ENCODE results near the gene MGAM2. TPM values are rescaled to one million over a fixed set of nuclear protein-coding genes. Genes with fewer than 3 reads are reported as not detected.

Gene MGAM2
- total and polyA plus RNA-seq, 8 donors: 0.03 to 4.6 (median 0.17) TPM

DNA sequence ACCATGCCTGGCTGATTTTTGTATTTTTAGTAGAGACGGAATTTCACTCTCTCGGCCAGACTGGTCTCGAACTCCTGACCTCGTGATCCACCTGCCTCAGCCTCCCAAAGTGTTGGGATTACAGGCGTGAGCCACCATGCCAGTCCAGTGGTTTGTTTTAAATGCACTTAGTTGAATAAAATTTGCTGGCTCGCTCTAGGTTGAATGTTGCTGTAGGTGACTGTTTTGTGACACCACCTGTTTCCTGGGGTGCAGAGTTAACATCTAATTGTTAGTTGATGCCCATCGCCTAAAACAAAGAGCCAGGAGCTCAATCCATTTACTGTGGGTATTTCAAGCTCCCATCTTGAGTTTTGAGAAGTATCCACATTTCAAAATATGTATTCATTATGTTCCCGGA lies 31.2 kb downstream of the MGAM2 start:
- ATAC-seq (no peak), DNase-seq (no peak)
- Histone ChIP-seq H3K36me3 (no peaks in the 10 kb centered on the region), H3K27ac (no peak overlapping the region), H3K4me1 (no peaks in the 10 kb centered on the region), H3K27me3 (no peaks in the 10 kb centered on the region), H3K4me3 (no peak overlapping the region), H3K9me3 (no peaks in the 10 kb centered on the region)
- TF ChIP-seq, protein P1, sequence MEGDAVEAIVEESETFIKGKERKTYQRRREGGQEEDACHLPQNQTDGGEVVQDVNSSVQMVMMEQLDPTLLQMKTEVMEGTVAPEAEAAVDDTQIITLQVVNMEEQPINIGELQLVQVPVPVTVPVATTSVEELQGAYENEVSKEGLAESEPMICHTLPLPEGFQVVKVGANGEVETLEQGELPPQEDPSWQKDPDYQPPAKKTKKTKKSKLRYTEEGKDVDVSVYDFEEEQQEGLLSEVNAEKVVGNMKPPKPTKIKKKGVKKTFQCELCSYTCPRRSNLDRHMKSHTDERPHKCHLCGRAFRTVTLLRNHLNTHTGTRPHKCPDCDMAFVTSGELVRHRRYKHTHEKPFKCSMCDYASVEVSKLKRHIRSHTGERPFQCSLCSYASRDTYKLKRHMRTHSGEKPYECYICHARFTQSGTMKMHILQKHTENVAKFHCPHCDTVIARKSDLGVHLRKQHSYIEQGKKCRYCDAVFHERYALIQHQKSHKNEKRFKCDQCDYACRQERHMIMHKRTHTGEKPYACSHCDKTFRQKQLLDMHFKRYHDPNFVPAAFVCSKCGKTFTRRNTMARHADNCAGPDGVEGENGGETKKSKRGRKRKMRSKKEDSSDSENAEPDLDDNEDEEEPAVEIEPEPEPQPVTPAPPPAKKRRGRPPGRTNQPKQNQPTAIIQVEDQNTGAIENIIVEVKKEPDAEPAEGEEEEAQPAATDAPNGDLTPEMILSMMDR (IDR thresholded peaks at IDR 0.05): no peak
- intact Hi-C loops (cut with DNase I): no loop called here

- H3K9me3 ChIP-seq: no peaks in the 10 kb centered on the region
- TF ChIP-seq, protein P1 (IDR thresholded peaks at IDR 0.05): no peak
- DNase-seq: no peak
- no peak overlapping the region for H3K27ac ChIP-seq
- H3K36me3 ChIP-seq: no peaks in the 10 kb centered on the region
- H3K4me1 ChIP-seq: no peaks in the 10 kb centered on the region
- intact Hi-C loops (cut with DNase I): no loop called here
- no peaks in the 10 kb centered on the region for H3K27me3 ChIP-seq
- no peak for ATAC-seq
- no peak overlapping the region for H3K4me3 ChIP-seq
Observed at GRCh38 chr7:142146124-142146523, 34.6 kb downstream of the MGAM2 start.

GRCh38 chr7:142150356-142150755 lies 38.8 kb downstream of the MGAM2 start:
- Histone ChIP-seq H3K9me3 (no peaks in the 10 kb centered on the region), H3K27me3 (no peaks in the 10 kb centered on the region), H3K36me3 (no peaks in the 10 kb centered on the region), H3K27ac (no peak overlapping the region), H3K4me3 (no peak overlapping the region), H3K4me1 (no peaks in the 10 kb centered on the region)
- no peak for ATAC-seq
- TF ChIP-seq, protein P1 (IDR thresholded peaks at IDR 0.05): no peak
- DNase-seq: no peak
- intact Hi-C loops (cut with DNase I): no loop called here

- H3K9me3 ChIP-seq: no peaks in the 10 kb centered on the region
- H3K27ac ChIP-seq: no peak overlapping the region
- no peaks in the 10 kb centered on the region for H3K4me1 ChIP-seq
- no peak overlapping the region for H3K4me3 ChIP-seq
- H3K27me3 ChIP-seq: no peaks in the 10 kb centered on the region
- H3K36me3 ChIP-seq: no peaks in the 10 kb centered on the region
- TF ChIP-seq, protein P1 (IDR thresholded peaks at IDR 0.05): no peak
- intact Hi-C loops (cut with DNase I): no loop called here
- ATAC-seq (no peak), DNase-seq (no peak)
Observed at GRCh38 chr7:142150869-142151268, 39.4 kb downstream of the MGAM2 start.

GRCh38 chr7:142152076-142152475 lies 40.6 kb downstream of the MGAM2 start:
- no peak for ATAC-seq
- Histone ChIP-seq H3K9me3 (no peaks in the 10 kb centered on the region), H3K36me3 (no peaks in the 10 kb centered on the region), H3K4me1 (no peaks in the 10 kb centered on the region), H3K4me3 (no peak overlapping the region), H3K27ac (no peak overlapping the region), H3K27me3 (no peaks in the 10 kb centered on the region)
- intact Hi-C loops (cut with DNase I): no loop called here
- DNase-seq: no peak
- TF ChIP-seq, protein P1 (IDR thresholded peaks at IDR 0.05): no peak

Data from left lung (tissue), 10 donors.